NCI-H69 (cell line): ENCODE data around the gene OR4S2.

Experiments used
- DNase-seq: peaks from one replicate; lab custom pipeline; 2025; lab: John Stamatoyannopoulos, UW

The OR4S2 gene

GRCh38 chr11:55648027-55648426 lies at the start of gene OR4S2:
Gene OR4S2, plus strand, starts transcription at chr11:55648327. Its CDS starts 2,577 bp downstream, at chr11:55650904.
- no peak for DNase-seq

DNA sequence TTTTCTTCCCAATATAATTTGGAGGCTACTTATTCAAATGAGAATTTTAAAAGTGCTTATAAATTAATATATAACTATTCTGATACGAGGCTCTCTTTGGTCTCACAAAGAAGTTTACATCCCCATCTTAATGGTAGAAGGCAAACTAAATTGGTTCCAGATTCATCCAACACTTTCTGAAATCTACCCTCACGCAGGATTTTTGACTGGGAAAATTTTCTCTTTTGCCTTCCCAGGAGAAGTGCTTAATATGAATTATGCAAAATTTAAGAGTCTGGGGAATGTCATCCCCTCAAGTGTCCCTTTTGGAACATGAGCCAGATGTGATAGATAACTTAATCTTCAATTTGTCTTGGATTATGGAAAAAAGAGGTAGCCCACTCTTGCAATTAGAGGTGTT lies 40.6 kb upstream of the OR4S2 start, which contains the start of gene OR4C11:
OR4C11 (minus strand) TSS at position 101 of the 400 bp plus-strand sequence. CDS start 3,272 bp downstream, outside the sequence.
- DNase-seq: no peak

- DNase-seq: no peak
Measured at GRCh38 chr11:55624531-55624930, 23.6 kb upstream of the OR4S2 start.

DNA sequence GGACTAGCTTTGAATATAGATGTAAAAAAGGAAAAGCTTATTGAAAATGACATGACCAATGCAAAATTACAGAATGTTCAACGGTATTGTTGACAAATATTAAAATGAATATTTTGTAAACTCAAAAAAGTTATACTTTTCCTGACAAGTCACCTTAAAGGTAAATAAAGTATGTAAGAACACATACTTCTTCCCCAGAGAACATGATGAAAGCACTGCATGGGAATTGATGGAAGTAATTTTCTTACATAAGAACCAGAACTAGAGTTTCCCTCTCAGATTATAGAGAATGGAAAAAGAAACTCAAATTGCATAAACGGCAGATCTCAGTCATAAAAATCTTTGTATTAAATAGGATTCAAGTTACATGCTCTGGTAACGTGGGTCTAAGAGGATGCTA lies 13.3 kb upstream of the OR4S2 start, which contains the start of gene OR4P4:
OR4P4 (plus strand) TSS at position 301 of the 400 bp plus-strand sequence.
- DNase-seq: no peak

GRCh38 chr11:55652560-55652959 lies 4.4 kb downstream of the OR4S2 start:
- DNase-seq: no peak

DNA sequence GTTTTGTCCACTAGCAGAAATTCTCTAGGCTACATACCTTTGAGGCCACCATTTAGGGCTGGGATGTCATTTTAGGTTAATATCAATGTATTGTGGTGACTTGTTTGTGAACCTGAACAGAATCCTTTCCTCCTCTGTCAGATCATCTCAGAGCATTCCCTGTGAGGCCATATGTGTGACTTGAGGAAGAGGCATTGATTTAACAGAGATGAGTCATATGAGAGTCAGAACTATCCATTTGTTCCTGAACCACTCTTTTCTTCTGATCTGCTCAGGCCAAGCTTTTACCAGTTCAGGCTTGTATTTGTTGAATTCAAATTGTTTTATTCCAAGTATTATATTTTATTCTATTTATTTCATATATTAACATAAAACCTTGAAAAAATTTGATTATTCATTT lies 7.0 kb downstream of the OR4S2 start:
- no peak for DNase-seq

GRCh38 chr11:55658031-55658573 lies 10.0 kb downstream of the OR4S2 start:
- no peak for DNase-seq

- no peak for DNase-seq
Measured at GRCh38 chr11:55658608-55659007, 10.5 kb downstream of the OR4S2 start.

- DNase-seq: no peak
Measured at GRCh38 chr11:55661901-55662300, 13.8 kb downstream of the OR4S2 start, which contains the start of gene OR4C6. Gene OR4C6, plus strand, starts transcription at chr11:55662201. Its CDS starts 2,966 bp downstream, at chr11:55665167.

DNA sequence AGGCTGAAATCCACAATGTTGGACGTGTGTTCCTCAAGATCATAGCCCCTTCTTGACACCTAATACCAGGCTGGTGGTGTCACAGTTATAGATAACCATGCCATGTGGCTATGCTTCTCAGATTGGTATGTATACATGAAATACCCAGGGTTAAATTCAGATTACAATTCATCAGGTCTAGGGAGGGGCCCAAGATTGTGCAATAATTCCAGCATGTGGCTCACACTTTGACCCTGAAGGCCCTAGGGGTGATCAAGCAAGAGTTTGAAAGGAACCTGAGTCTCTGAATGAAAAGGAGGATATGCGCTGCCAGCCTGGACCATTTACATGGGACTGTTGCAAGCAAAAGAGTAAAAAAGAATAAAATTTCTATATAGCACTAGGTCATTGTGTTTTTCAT lies 21.2 kb downstream of the OR4S2 start:
- DNase-seq: no peak

DNA sequence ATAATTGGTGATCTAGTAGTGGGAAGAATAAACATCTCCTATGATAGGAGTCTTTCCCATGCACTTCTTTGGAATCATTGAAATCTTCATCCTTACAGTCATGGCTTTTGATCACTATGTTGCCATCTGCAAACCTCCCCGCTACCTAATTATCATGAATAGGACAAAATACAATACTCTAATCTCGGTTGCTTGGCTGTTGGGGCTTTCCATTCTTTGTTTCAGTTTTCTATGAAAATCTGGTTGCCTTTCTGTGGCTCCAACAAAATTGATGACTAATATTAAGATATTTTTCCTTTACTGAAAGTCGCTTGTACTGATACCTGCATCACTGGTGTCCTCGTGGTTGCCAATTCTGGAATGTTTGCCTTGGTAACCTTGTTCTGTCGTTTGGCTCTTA lies 25.7 kb downstream of the OR4S2 start:
- DNase-seq: no peak

DNA sequence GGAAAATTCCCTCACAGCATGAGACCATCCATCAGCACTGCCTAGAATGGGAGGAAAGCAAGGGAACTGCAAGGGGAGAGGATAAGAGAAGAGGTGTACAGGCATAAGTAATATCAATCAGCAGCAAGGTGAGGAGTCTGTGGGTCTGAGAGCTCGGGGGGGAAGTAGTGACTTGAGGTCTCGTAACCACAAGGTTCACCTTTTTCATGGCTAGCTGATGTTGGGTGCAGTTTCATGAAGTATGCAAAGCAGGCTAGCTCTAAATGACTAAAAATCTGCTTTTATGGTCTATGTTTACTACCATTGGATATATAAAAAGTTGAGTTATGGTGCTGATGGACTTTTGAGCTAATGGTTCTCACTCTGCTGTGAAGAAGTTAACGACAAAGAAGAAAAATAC lies 49.7 kb downstream of the OR4S2 start:
- DNase-seq: no peak

DNA sequence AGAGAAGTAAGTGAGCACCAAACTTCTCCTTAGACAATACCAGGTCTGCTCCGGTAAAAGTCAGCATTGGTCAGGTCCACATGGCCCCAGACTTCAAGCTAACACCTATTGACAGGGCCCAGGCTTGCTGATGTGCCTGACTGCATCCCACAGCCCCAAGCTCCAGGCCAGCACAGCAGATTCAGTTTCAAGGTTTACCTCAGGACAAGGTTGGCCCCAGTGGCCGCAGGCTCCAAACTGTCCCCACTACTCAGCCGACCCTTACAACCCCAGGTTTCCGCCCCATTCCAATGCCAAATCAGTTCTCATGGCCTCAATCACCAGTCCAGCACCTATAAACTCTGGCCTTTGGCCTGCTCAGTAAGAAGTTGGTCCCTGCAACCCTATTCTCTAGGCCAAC lies 53.3 kb downstream of the OR4S2 start:
- no peak for DNase-seq
